Prostate gland (tissue), 2 donors: ENCODE measurements around the gene UTP18. TPM values are rescaled to one million over a fixed set of nuclear protein-coding genes. Genes with fewer than 3 reads are reported as not detected.

Experiments
- DNase-seq: peaks from one replicate; pipeline ENCODE4 v3.0.0-alpha.2; 2019; ENCODE audit warnings: low spot score
- H3K27ac ChIP-seq, 2 donors: fragments of 200-600 bp; sonication (generic); 2 replicates each; pipeline ENCODE4 v1.5.1; 2017 to 2019
- H3K27me3 ChIP-seq: fragments of 200-600 bp; sonication (generic); replicated peaks from 2 replicates; pipeline ENCODE4 v1.5.1; 2019; ENCODE audit not compliant: insufficient read depth
- H3K36me3 ChIP-seq, 2 donors: fragments of 200-600 bp; sonication (generic); 1 replicate in 1 of 2; 2 replicates in 1 of 2; pipeline versions ENCODE4 v1.5.1 to v1.8.1; 2017 to 2019
- H3K4me1 ChIP-seq: fragments of 200-600 bp; sonication (generic); replicated peaks from 2 replicates; pipeline ENCODE4 v1.5.1; 2019
- H3K4me3 ChIP-seq, 2 donors: fragments of 200-600 bp; sonication (generic); 2 replicates each; pipeline ENCODE4 v1.5.1; 2017 to 2019
- H3K9me3 ChIP-seq: fragments of 200-600 bp; sonication (generic); 2 replicates; pipeline ENCODE4 v1.5.1; 2017
- POLR2A ChIP-seq: fragments of 450-650 bp; IDR thresholded peaks from one replicate; pipeline ENCODE4 v1.6.1; 2016; ENCODE audit warnings: antibody characterized with exemption, mild to moderate bottlenecking
- POLR2AphosphoS5 ChIP-seq: sonication (generic); formaldehyde crosslinking; IDR thresholded peaks from one replicate; pipeline ENCODE4 v1.6.1; 2017; ENCODE audit warnings: antibody characterized with exemption
- WGBS: methylation state at CpG from one replicate; pipeline ENCODE4 v1.1.5; 2018; 5-methylcytosine and 5-hydroxymethylcytosine counted together
- intact Hi-C: fragments of 100-400 bp; cut with DNase I; formaldehyde crosslinking; loops from one replicate; pipeline ENCODE4 v1.14.2; 2022
- total RNA-seq, 2 donors: library from RNA; depleted of rRNA; stranded (reverse); fragments of >200 nt; gene quantifications; one replicate each; pipeline ENCODE4 v1.1.0, GENCODE V29; 2016
- TF ChIP-seq, protein P1 (sequence below), 4 experiments: fragments of 200-600 bp in 2 of 4; fragments of 450-650 bp in 2 of 4; sonication (generic) in 2 of 4; IDR thresholded peaks; 1 replicate in 3 of 4; 2 replicates in 1 of 4; pipeline ENCODE4 v1.5.1; 2016 to 2019; ENCODE audit warnings: antibody characterized with exemption in 4 of 4, mild to moderate bottlenecking in 2 of 4, moderate library complexity in 2 of 4

Gene UTP18
- total RNA-seq, 2 donors from 2014 or later = 27.6 to 43.5 TPM

DNA sequence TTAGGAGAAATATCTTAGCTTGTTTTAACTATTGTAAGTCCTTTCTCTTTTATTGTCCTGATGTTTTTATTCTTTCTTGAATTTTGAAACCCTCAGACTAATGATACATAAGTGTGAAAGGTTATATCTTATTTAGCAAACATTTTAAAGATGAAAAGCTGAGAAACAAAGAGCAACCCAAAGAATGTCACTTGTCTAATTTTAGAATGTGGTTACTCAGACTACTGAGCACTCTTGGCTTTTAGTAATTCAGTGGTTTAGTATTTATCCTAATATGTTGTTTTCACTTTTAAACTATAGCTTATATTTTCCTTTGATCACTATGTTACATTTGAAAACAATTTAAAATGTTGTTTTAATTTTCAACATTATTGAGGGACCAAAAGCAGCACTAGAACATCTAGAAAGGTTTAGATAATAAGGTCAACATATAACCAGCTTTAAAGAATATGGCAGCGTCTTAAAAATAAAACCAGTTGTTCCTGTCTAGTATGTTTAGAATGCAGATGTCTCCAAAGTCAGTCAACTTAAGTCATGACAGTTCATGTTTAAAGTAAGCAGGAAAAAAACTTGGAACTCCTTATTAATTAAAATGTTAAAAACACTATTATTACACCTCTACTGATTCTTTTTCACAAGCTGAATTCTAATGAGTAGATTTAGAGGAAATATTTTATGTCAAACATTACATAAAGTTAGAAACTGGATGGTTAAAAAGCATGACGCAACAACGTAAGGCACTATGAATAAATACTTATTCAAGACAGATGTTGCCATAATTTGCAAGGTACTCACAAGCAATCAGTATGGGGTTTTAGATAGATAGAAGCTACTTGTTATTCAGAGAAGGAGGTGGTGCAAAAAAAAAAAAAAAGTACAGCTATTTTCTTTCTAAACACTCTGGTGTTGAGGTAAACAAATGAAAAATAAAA, 2.9 kb upstream of the UTP18 start:
- Histone ChIP-seq H3K27ac (no peak overlapping the region), H3K36me3 (no peaks in the 10 kb centered on the region)
- intact Hi-C loops = no loop called here

DNA sequence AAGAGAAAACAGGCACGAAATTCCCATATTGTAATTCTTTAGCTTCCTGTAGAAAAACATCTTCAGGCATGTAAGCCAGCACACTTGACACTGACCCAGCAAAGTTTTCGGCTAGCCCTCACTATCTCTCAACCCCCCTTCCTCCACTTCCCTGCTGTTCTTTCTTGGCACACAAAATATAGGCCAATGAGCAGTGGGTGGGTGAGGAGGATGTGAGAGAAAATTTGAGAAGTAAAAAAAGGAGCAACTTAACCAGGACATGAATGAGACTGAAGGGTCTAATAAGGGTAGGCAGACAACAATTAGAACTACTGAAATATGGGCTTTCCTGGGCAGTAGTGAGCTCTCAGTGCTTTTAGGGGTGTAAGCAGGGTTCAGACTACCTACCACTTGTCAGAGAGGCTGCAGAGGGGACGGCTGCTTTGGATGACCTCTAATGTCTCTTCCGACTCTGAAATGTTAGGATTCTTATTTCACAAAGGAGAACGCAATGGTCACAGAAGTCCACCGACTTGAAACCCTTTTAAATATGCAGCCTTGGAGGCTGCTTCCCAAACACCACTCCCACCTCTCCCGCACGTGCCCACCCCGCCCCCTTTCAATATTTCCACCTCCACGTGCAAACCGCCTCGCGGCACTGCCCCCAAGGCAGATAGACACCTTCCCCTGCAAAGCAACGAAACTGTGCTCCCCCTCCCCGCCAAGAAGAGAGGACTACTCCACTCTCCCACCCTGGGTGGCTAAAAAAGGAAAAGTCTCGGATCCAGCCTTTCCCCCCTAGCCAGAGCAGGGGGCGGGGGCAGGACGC, 1.4 kb upstream of the UTP18 start:
- H3K9me3 ChIP-seq = no peaks in the 10 kb centered on the region
- intact Hi-C loops = no loop called here
- TF ChIP-seq, protein P1, sequence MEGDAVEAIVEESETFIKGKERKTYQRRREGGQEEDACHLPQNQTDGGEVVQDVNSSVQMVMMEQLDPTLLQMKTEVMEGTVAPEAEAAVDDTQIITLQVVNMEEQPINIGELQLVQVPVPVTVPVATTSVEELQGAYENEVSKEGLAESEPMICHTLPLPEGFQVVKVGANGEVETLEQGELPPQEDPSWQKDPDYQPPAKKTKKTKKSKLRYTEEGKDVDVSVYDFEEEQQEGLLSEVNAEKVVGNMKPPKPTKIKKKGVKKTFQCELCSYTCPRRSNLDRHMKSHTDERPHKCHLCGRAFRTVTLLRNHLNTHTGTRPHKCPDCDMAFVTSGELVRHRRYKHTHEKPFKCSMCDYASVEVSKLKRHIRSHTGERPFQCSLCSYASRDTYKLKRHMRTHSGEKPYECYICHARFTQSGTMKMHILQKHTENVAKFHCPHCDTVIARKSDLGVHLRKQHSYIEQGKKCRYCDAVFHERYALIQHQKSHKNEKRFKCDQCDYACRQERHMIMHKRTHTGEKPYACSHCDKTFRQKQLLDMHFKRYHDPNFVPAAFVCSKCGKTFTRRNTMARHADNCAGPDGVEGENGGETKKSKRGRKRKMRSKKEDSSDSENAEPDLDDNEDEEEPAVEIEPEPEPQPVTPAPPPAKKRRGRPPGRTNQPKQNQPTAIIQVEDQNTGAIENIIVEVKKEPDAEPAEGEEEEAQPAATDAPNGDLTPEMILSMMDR (IDR thresholded peaks at IDR 0.05) = no peak
- TF ChIP-seq POLR2A (no peak), POLR2AphosphoS5 (no peak)
- WGBS = under 1% methylated on average over 18 of the region's 18 CpGs
- H3K4me1 ChIP-seq = peaks cover 8% of the 10 kb centered on the region
- H3K4me3 ChIP-seq = peak overlapping the region; percentile 93 to 98
- H3K27ac ChIP-seq = peak overlapping the region; percentile 96 to 98
- no peaks in the 10 kb centered on the region for H3K36me3 ChIP-seq
- no peaks in the 10 kb centered on the region for H3K27me3 ChIP-seq
- DNase-seq = peak; percentile 14

More for the DNA sequence above, 2.9 kb upstream of the UTP18 start:
- H3K27me3 ChIP-seq = no peaks in the 10 kb centered on the region
- 63% methylated on average over 3 of the region's 3 CpGs for WGBS
- H3K4me1 ChIP-seq = peaks cover 8% of the 10 kb centered on the region
- no peak for TF ChIP-seq POLR2A
- TF ChIP-seq, protein P1 (IDR thresholded peaks at IDR 0.05) = no peak
- peak; percentile 20 for TF ChIP-seq POLR2AphosphoS5
- no peak for DNase-seq
- H3K4me3 ChIP-seq = no peak overlapping the region
- H3K9me3 ChIP-seq = no peaks in the 10 kb centered on the region

DNA sequence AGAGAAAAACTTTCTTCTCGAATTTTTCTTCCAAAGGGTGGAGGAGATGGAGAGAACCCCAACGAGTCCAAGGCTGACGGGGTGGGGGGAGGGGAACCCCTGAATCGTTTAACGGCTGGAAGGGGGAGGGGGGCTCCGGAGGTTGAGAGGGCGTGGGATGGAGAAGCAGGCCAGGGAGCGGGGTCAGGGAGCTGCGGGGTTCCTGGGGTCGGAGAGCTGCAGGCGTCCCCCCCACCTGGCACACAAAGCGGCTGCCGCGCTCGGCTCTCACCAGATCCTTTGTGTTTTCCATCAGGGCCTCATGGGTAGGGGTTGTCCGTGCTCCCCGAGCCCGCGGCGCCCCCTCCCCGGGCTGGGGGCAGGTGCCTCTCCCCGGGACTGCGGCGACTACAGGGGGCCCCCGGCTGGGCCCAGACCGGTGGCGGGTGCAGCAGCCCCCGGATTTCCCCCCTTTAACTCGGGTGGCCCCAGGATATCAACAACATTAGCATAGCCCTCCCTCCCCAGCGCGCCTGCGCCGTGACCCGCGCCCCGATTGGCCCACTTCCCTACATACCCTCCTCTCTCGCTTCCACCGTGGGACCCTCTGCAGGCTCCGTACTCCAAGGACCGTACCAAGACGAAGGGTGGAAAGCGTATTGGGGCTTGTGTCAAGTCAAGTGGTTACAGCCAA, 646 bp upstream of the UTP18 start, which contains the start of gene MBTD1:
Gene MBTD1 (minus strand): TSS at position 486 of the 673 bp plus-strand sequence. CDS start 34,888 bp downstream, outside the sequence.
- H3K4me3 ChIP-seq = peak within 1 kb of the TSS; percentile 93 to 98
- no peaks in the 10 kb centered on the region for H3K36me3 ChIP-seq
- WGBS = under 1% methylated on average over 42 of the region's 42 CpGs
- peaks cover 8% of the 10 kb centered on the region for H3K4me1 ChIP-seq
- TF ChIP-seq POLR2A = peak; percentile 44
- TF ChIP-seq, protein P1 (IDR thresholded peaks at IDR 0.05) = no peak
- peak; percentile 92 for DNase-seq
- no peaks in the 10 kb centered on the region for H3K27me3 ChIP-seq
- H3K27ac ChIP-seq = peak within 1 kb of the TSS; percentile 96 to 98
- intact Hi-C loops = loop anchor here (5.0 kb wide), 1 partner anchor 92 kb away; the partner anchor contains the start of gene NME2
- H3K9me3 ChIP-seq = no peaks in the 10 kb centered on the region

DNA sequence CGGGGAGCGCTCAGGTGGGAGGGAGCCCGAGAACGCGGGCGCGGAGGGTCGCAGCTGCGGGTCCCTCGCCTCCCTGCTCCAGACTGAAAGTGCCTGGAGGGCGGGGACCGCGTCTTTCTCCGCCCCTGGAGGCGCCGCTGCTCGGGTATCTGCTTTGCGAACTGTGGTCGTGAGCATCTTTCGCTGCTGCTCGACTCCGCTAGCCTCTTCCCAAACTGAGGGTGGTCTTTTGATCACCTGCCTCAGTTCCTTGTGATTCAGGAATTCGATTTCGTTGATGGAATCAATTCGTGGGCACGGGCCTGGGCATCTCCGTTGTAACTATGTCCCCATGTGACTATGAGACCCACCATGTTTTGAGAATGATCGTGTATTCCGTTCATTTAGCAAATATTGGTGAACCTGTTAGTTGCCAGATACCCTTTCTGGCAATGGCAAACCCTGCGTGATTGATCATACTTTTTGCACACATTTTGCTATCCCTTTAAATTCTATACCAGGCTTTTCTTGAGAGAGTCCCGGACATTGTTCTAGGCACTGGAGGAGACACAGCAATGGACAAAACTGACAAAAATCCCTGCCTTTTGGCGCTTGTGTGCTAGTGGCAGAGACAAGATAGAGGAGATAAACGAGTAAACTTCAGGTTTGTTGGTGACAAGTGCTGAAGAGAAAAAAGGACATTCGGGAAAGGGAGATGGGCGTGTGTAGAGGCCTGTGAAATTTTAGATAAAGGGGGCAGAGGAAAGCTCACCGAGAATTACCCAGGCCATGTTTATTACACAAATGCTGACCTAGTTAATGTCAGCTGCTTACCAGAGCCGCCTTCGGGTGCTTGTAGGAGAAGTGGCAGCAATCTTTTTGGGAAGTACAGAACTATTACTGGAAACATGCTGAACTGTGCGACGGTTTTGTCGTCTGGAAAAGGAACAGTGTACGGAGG, 948 bp downstream of the UTP18 start:
- H3K4me3 ChIP-seq = peak overlapping the region; percentile 93 to 98
- H3K36me3 ChIP-seq = no peaks in the 10 kb centered on the region
- H3K9me3 ChIP-seq = no peaks in the 10 kb centered on the region
- peaks cover 8% of the 10 kb centered on the region for H3K4me1 ChIP-seq
- DNase-seq = no peak
- H3K27me3 ChIP-seq = no peaks in the 10 kb centered on the region
- intact Hi-C loops = loop anchor here (5.0 kb wide), 1 partner anchor 94 kb away; the partner anchor contains the start of gene NME2
- TF ChIP-seq, protein P1 (IDR thresholded peaks at IDR 0.05) = no peak
- 17% methylated on average over 23 of the region's 42 CpGs for WGBS
- H3K27ac ChIP-seq = peak overlapping the region; percentile 96 to 98
